Neuronal stem cell (in vitro differentiated cells): ENCODE measurements around the gene ZFR.

Experiments
- DNase-seq: peaks from one replicate; pipeline ENCODE4 v3.0.0-alpha.2; 2013; ENCODE audit warnings: low spot score
- H2AFZ ChIP-seq: one replicate; pipeline ENCODE4 v1.6.1; 2013; ENCODE audit warnings: mild to moderate bottlenecking, low read length, inconsistent platforms
- H2AK5ac ChIP-seq: 2 replicates; pipeline ENCODE4 v1.6.1; 2013; ENCODE audit warnings: low read depth, mild to moderate bottlenecking, inconsistent platforms, low read length, moderate library complexity, mixed read lengths
- H2BK120ac ChIP-seq: 2 replicates; pipeline ENCODE4 v1.6.1; 2013; ENCODE audit warnings: low read depth, mild to moderate bottlenecking, inconsistent platforms, low read length, moderate library complexity, mixed read lengths
- H2BK12ac ChIP-seq: one replicate; pipeline ENCODE4 v1.6.1; 2013; ENCODE audit warnings: low read length, inconsistent platforms
- H2BK15ac ChIP-seq: 2 replicates; pipeline ENCODE4 v1.6.1; 2013; ENCODE audit warnings: mild to moderate bottlenecking, low read length, inconsistent platforms, mixed read lengths
- H2BK5ac ChIP-seq: one replicate; pipeline ENCODE4 v1.6.1; 2013; ENCODE audit warnings: inconsistent platforms, mild to moderate bottlenecking, low read length, moderate library complexity
- H3K14ac ChIP-seq: one replicate; pipeline ENCODE4 v1.6.1; 2013; ENCODE audit warnings: low read length, inconsistent platforms
- H3K18ac ChIP-seq: 2 replicates; pipeline ENCODE4 v1.6.1; 2013; ENCODE audit warnings: low read length, inconsistent platforms
- H3K23ac ChIP-seq: 2 replicates; pipeline ENCODE4 v1.6.1; 2013; ENCODE audit warnings: low read depth, mild to moderate bottlenecking, mixed read lengths, low read length, inconsistent platforms; ENCODE audit not compliant: poor library complexity
- H3K27ac ChIP-seq: replicated peaks from 3 replicates; pipeline ENCODE4 v1.5.1; 2013; ENCODE audit warnings: low read length, inconsistent platforms
- H3K27me3 ChIP-seq, 3 experiments: 2 replicates each; pipeline ENCODE4 v1.6.1; 2013; ENCODE audit warnings: low read length in 3 of 3, mild to moderate bottlenecking in 2 of 3, inconsistent platforms in 1 of 3, low read depth in 1 of 3, mixed read lengths in 1 of 3, moderate library complexity in 1 of 3; ENCODE audit not compliant: control insufficient read depth in 3 of 3, insufficient read depth in 3 of 3
- H3K36me3 ChIP-seq, 2 donors: replicated peaks in 1 of 2; 2 replicates each; pipeline ENCODE4 v1.6.1; 2013; ENCODE audit warnings: low read length in 2 of 2; ENCODE audit not compliant: control insufficient read depth in 2 of 2, insufficient read depth in 2 of 2
- H3K4ac ChIP-seq: 2 replicates; pipeline ENCODE4 v1.6.1; 2013; ENCODE audit warnings: inconsistent platforms, mild to moderate bottlenecking, low read length, moderate library complexity
- H3K4me1 ChIP-seq, 2 donors: 1 replicate in 1 of 2; 2 replicates in 1 of 2; pipeline ENCODE4 v1.6.1; 2013; ENCODE audit warnings: low read length in 2 of 2, low read depth in 1 of 2; ENCODE audit not compliant: control insufficient read depth in 2 of 2, insufficient read depth in 1 of 2
- H3K4me2 ChIP-seq: one replicate; pipeline ENCODE4 v1.6.1; 2013; ENCODE audit warnings: mild to moderate bottlenecking, low read length, inconsistent platforms; ENCODE audit not compliant: insufficient read depth, poor library complexity, severe bottlenecking
- H3K4me3 ChIP-seq, 2 donors: 2 replicates each; pipeline ENCODE4 v1.5.1; 2013; ENCODE audit warnings: low read length in 2 of 2, mild to moderate bottlenecking in 2 of 2, inconsistent platforms in 1 of 2, moderate library complexity in 1 of 2
- H3K79me1 ChIP-seq: one replicate; pipeline ENCODE4 v1.6.1; 2013; ENCODE audit warnings: low read depth, mild to moderate bottlenecking, inconsistent platforms, low read length, moderate library complexity
- H3K9ac ChIP-seq: one replicate; pipeline ENCODE4 v1.6.1; 2013; ENCODE audit warnings: mild to moderate bottlenecking, low read depth, low read length, inconsistent platforms; ENCODE audit not compliant: poor library complexity
- H3K9me3 ChIP-seq, 2 donors: replicated peaks in 1 of 2; 2 replicates each; pipeline versions ENCODE3 to v1.6.1; 2013; ENCODE audit warnings: low read length in 2 of 2, mild to moderate bottlenecking in 2 of 2, inconsistent platforms in 1 of 2, low read depth in 1 of 2, mixed read lengths in 1 of 2, moderate library complexity in 1 of 2; ENCODE audit not compliant: control insufficient read depth in 2 of 2, insufficient read depth in 1 of 2
- H4K8ac ChIP-seq: one replicate; pipeline ENCODE4 v1.6.1; 2013; ENCODE audit warnings: low read depth, mild to moderate bottlenecking, inconsistent platforms, low read length, moderate library complexity
- H4K91ac ChIP-seq: one replicate; pipeline ENCODE4 v1.6.1; 2013; ENCODE audit warnings: low read length, low read depth, mild to moderate bottlenecking, inconsistent platforms; ENCODE audit not compliant: poor library complexity
- WGBS, 2 donors: extraction: QIAGEN DNeasy Blood & Tissue Kit; methylation state at CpG; one replicate each; pipeline ENCODE4 v1.1.7; 2013; ENCODE audit warnings: missing lambda C conversion rate in 2 of 2, mixed read lengths in 1 of 2; ENCODE audit not compliant: insufficient read length in 2 of 2, insufficient replicate concordance in 1 of 2; ENCODE audit errors: extremely low coverage in 2 of 2; 5-methylcytosine and 5-hydroxymethylcytosine counted together

Gene ZFR

DNA sequence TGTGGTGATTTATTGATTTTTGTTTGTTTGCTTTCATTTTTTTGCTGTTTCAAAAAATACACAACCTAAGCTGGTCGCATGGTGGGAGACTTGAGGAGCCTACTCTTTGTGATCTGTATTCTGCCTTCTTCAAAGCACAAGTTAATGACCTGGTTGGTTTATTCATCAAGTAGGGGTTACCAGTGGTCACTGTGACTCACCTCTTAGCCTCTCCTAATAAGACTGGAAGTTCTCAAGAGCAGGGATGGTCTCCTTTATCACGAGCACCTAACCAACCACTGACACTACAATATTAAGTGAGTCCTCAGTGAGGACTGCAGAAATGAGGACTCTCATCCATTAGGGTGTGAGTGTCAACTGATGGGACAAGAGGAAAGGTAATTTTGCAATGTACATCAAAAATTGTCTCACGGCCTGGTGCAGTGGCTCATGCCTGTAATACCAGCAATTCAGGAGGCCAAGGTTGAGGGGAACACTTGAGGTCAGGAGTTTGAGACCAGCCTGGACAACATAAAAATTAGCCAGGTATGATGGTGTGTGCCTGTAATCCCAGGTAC lies 118.2 kb downstream of the ZFR start:
- DNase-seq: no peak

DNA sequence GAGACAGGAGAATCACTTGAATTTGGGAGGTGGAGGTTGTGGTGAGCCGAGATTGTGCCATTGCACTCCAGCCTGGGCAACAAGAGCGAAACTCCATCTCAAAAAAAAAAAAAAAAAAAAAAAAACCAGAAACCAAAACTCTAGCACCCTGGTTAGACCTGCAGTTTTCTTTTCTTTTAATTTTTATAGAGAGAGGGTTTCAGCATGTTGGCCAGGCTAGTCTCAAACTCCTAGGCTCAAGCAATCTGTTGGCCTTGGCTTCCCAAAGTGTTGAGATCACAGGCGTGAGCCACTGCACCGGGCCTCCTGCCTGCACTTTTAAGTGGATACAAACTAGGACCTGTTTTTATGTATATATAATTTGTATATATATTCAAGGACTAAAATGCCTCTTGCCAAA lies 118.9 kb downstream of the ZFR start:
- no peak overlapping the region for H2BK120ac ChIP-seq
- H3K14ac ChIP-seq: no peak overlapping the region
- no peak overlapping the region for H3K4ac ChIP-seq
- peaks cover 2 to 5% of the 10 kb centered on the region in 2 donors for H3K9me3 ChIP-seq
- H3K9ac ChIP-seq: no peak overlapping the region
- no peak for DNase-seq
- H2AK5ac ChIP-seq: no peak overlapping the region
- no peak overlapping the region for H3K23ac ChIP-seq
- no peaks in the 10 kb centered on the region for H3K4me1 ChIP-seq
- H2AFZ ChIP-seq: no peak overlapping the region
- H2BK12ac ChIP-seq: no peak overlapping the region
- H3K4me2 ChIP-seq: no peak overlapping the region
- no peaks in the 10 kb centered on the region for H3K27me3 ChIP-seq
- no peak overlapping the region for H2BK5ac ChIP-seq
- no peak overlapping the region for H4K91ac ChIP-seq
- no peak overlapping the region for H4K8ac ChIP-seq
- no CpG with 5 or more reads among the region's 4 CpGs for WGBS, 2 donors
- H3K79me1 ChIP-seq: no peaks in the 10 kb centered on the region
- no peak overlapping the region for H3K4me3 ChIP-seq
- H3K36me3 ChIP-seq: no peaks in the 10 kb centered on the region
- H3K27ac ChIP-seq: no peak overlapping the region
- no peak overlapping the region for H3K18ac ChIP-seq
- no peak overlapping the region for H2BK15ac ChIP-seq

More for the DNA sequence above, 118.2 kb downstream of the ZFR start:
- no peaks in the 10 kb centered on the region for H3K79me1 ChIP-seq
- no peak overlapping the region for H2AFZ ChIP-seq
- H3K18ac ChIP-seq: no peak overlapping the region
- peak overlapping the region in 1 of 2 donors; percentile 46 for H3K4me3 ChIP-seq
- no peak overlapping the region for H4K8ac ChIP-seq
- no peak overlapping the region for H3K14ac ChIP-seq
- no peak overlapping the region for H3K9ac ChIP-seq
- H3K23ac ChIP-seq: no peak overlapping the region
- peaks cover 0 to 2% of the 10 kb centered on the region in 2 donors for H3K4me1 ChIP-seq
- H3K36me3 ChIP-seq: no peaks in the 10 kb centered on the region
- H2BK120ac ChIP-seq: no peak overlapping the region
- no peak overlapping the region for H3K4me2 ChIP-seq
- no peak overlapping the region for H2BK5ac ChIP-seq
- H3K4ac ChIP-seq: no peak overlapping the region
- no peak overlapping the region for H3K27ac ChIP-seq
- H3K9me3 ChIP-seq: peaks cover 2 to 5% of the 10 kb centered on the region in 2 donors
- no peak overlapping the region for H2BK15ac ChIP-seq
- H3K27me3 ChIP-seq: peaks cover 0 to 5% (median 0%) of the 10 kb centered on the region in 3 experiments
- no peak overlapping the region for H2AK5ac ChIP-seq
- no peak overlapping the region for H4K91ac ChIP-seq
- WGBS, 2 donors: no CpG with 5 or more reads among the region's 3 CpGs
- no peak overlapping the region for H2BK12ac ChIP-seq

DNA sequence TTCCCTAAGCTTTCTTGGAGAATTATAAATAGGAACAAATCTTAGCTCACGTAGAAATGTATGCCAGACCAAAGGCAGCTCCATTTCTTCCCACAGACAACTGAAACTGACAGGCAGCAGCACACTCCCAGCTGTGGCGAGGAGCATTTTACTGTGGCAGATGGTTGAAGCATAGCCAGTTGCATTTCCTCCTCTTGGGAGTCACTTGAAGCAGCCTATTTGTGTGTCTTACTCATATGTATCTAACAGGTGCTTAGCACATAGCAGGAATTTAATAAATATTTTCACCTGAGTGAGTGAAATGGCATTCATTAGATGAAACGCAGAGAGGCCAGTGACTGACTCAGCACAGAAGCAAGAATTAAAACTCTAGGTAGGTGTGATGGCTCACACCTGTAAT lies 119.5 kb downstream of the ZFR start:
- DNase-seq: no peak

DNA sequence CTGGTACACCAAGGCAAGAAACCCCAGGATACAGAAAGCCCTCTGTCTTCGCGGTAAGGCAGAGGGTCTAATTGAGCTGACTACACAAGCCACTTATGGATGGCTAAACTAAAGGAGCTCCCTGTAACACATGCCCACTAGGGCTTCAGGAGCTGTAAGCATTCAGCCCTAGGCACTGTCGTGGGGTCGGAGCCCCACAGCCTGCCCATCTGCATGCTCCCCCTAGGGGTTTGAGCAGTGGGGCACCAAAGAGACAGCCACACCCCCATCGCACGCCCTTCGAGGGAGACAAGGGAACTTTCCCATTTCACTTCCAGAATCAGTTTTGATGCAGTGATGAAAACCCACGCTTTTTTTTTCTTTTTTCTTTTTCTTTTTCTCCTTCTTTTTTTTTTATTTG lies 120.8 kb downstream of the ZFR start:
- no peak overlapping the region for H2AFZ ChIP-seq
- no peak overlapping the region for H3K4me2 ChIP-seq
- no peak overlapping the region for H3K27ac ChIP-seq
- H3K36me3 ChIP-seq: no peaks in the 10 kb centered on the region
- no peaks in the 10 kb centered on the region for H3K79me1 ChIP-seq
- H3K14ac ChIP-seq: no peak overlapping the region
- H3K23ac ChIP-seq: no peak overlapping the region
- H2BK5ac ChIP-seq: no peak overlapping the region
- no peaks in the 10 kb centered on the region for H3K27me3 ChIP-seq
- DNase-seq: no peak
- H3K9me3 ChIP-seq: peaks cover 2 to 5% of the 10 kb centered on the region in 2 donors
- WGBS, 2 donors: no CpG with 5 or more reads among the region's 8 CpGs
- H3K4me1 ChIP-seq: no peaks in the 10 kb centered on the region
- no peak overlapping the region for H2AK5ac ChIP-seq
- no peak overlapping the region for H2BK120ac ChIP-seq
- H3K18ac ChIP-seq: no peak overlapping the region
- H3K4ac ChIP-seq: no peak overlapping the region
- no peak overlapping the region for H4K91ac ChIP-seq
- H4K8ac ChIP-seq: no peak overlapping the region
- no peak overlapping the region for H3K9ac ChIP-seq
- no peak overlapping the region for H2BK12ac ChIP-seq
- no peak overlapping the region for H3K4me3 ChIP-seq
- H2BK15ac ChIP-seq: no peak overlapping the region

More for the DNA sequence above, 119.5 kb downstream of the ZFR start:
- Histone ChIP-seq H3K4me3 (no peak overlapping the region), H2BK15ac (no peak overlapping the region), H3K14ac (no peak overlapping the region), H4K8ac (no peak overlapping the region), H3K9me3 (peaks cover 2 to 5% of the 10 kb centered on the region in 2 donors), H4K91ac (no peak overlapping the region), H3K36me3 (no peaks in the 10 kb centered on the region), H3K23ac (no peak overlapping the region), H2BK120ac (no peak overlapping the region), H3K4me2 (no peak overlapping the region), H2AK5ac (no peak overlapping the region), H3K18ac (no peak overlapping the region), H2AFZ (no peak overlapping the region), H3K27ac (no peak overlapping the region), H3K27me3 (no peaks in the 10 kb centered on the region), H3K4ac (no peak overlapping the region), H2BK12ac (no peak overlapping the region), H3K79me1 (no peaks in the 10 kb centered on the region), H3K4me1 (no peaks in the 10 kb centered on the region), H3K9ac (no peak overlapping the region), H2BK5ac (no peak overlapping the region)
- no CpG with 5 or more reads among the region's 3 CpGs for WGBS, 2 donors
